ENCODE measurements around the gene HECTD1. TPM values are rescaled to one million over a fixed set of nuclear protein-coding genes. Genes with fewer than 3 reads are reported as not detected.
A peak's percentile ranks its signal among the peaks of the same experiment; 100 is the strongest.

Gene HECTD1
- total and polyA plus RNA-seq, 9 of the 15 experiments (the other 6 are each of a cell fraction or from before 2014, with no cell fraction given), result 27.9 to 111 (median 78.1) TPM

DNA sequence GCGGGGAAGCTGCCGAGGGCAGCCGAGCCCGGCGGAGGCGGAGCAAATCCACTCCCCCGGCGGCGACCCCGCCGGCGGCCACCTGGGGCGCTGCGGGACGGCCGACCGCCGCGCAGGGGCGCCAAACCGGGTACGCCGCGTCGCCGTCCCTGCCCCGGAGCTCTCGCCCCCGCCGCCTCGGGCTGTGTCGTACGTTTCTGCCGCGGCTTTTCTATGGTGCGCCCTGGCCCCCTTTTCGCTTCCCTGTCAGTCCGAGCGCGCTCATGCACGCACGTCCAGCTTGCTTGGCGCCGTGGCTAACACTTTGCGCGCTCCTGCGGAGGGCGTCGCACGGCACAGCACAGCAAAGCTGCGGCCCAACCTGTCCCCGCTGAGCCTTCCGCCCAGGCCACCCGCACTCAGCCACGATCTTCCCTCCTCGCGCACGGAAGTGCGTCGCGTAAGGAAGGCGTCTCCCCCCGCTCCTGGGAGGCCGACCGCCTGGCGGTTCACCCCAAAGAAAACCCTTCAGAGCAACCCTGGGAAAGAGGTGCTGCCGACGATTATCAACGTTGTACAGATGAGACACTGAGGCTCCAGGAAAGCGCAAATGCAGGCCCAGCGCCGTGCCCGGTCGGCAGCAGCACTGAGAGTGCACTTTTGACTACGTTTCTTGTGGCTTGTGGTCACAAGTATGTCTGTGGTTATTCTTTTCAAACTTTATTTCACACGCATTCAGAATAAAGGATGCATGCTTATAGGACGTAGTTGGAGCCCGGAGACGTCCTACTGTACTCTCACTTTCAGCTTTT is at the start of gene HECTD1 (continued):
- TF ChIP-seq RBFOX2 (IDR thresholded peaks at IDR 0.05; ENCODE audit: low read depth, low read length) (peak; percentile 93), CEBPG (CRISPR knock-in tag; IDR thresholded peaks at IDR 0.05) (peak; percentile 55; the same call in 1 of the 2 replicates), CEBPG (tag; conservative IDR thresholded peaks at IDR 0.05 in 1 of 2, IDR thresholded peaks at IDR 0.05 in 1 of 2) (no peak), YY1 (IDR thresholded peaks at IDR 0.05; ENCODE audit: borderline replicate concordance in 1 of 3, control insufficient read depth in 1 of 3, extremely low read depth in 1 of 3, insufficient read depth in 3 of 3, insufficient read length in 1 of 3, insufficient replicate concordance in 2 of 3, low read depth in 1 of 3, low read length in 2 of 3) (peak in 2 of 3 experiments; percentile 47 to 64), TCF7 (IDR thresholded peaks at IDR 0.05; ENCODE audit: borderline replicate concordance) (0 out of 2 replicates have a peak, but pooled peaks have one; percentile 61), HNRNPLL (IDR thresholded peaks at IDR 0.05; ENCODE audit: low read depth, low read length, poor library complexity, severe bottlenecking) (peak; percentile 71), TAF7 (tag; IDR thresholded peaks at IDR 0.05) (0 out of 2 replicates have a peak, but pooled peaks have one; percentile 27), KLF16 (IDR thresholded peaks at IDR 0.05) (no peak), NRF1 (conservative IDR thresholded peaks at IDR 0.05 in 1 of 2, IDR thresholded peaks at IDR 0.05 in 1 of 2) (peak; percentile 72 to 79), MEF2A (IDR thresholded peaks at IDR 0.05; ENCODE audit: control insufficient read depth, low read depth, low read length) (no peak)
- TF ChIP-seq, protein P1, sequence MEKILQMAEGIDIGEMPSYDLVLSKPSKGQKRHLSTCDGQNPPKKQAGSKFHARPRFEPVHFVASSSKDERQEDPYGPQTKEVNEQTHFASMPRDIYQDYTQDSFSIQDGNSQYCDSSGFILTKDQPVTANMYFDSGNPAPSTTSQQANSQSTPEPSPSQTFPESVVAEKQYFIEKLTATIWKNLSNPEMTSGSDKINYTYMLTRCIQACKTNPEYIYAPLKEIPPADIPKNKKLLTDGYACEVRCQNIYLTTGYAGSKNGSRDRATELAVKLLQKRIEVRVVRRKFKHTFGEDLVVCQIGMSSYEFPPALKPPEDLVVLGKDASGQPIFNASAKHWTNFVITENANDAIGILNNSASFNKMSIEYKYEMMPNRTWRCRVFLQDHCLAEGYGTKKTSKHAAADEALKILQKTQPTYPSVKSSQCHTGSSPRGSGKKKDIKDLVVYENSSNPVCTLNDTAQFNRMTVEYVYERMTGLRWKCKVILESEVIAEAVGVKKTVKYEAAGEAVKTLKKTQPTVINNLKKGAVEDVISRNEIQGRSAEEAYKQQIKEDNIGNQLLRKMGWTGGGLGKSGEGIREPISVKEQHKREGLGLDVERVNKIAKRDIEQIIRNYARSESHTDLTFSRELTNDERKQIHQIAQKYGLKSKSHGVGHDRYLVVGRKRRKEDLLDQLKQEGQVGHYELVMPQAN (IDR thresholded peaks at IDR 0.05; ENCODE audit: borderline replicate concordance), result peak; percentile 65; the same call in 1 of the 2 replicates
- TF ChIP-seq, protein P2, sequence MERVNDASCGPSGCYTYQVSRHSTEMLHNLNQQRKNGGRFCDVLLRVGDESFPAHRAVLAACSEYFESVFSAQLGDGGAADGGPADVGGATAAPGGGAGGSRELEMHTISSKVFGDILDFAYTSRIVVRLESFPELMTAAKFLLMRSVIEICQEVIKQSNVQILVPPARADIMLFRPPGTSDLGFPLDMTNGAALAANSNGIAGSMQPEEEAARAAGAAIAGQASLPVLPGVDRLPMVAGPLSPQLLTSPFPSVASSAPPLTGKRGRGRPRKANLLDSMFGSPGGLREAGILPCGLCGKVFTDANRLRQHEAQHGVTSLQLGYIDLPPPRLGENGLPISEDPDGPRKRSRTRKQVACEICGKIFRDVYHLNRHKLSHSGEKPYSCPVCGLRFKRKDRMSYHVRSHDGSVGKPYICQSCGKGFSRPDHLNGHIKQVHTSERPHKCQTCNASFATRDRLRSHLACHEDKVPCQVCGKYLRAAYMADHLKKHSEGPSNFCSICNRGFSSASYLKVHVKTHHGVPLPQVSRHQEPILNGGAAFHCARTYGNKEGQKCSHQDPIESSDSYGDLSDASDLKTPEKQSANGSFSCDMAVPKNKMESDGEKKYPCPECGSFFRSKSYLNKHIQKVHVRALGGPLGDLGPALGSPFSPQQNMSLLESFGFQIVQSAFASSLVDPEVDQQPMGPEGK (CRISPR knock-in tag; IDR thresholded peaks at IDR 0.05; ENCODE audit: borderline replicate concordance), result peak; percentile 62; the same call in 1 of the 2 replicates
- TF ChIP-seq, protein P3, sequence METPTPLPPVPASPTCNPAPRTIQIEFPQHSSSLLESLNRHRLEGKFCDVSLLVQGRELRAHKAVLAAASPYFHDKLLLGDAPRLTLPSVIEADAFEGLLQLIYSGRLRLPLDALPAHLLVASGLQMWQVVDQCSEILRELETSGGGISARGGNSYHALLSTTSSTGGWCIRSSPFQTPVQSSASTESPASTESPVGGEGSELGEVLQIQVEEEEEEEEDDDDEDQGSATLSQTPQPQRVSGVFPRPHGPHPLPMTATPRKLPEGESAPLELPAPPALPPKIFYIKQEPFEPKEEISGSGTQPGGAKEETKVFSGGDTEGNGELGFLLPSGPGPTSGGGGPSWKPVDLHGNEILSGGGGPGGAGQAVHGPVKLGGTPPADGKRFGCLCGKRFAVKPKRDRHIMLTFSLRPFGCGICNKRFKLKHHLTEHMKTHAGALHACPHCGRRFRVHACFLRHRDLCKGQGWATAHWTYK (CRISPR knock-in tag; IDR thresholded peaks at IDR 0.05), result peak; percentile 75
- TF ChIP-seq, protein P4, sequence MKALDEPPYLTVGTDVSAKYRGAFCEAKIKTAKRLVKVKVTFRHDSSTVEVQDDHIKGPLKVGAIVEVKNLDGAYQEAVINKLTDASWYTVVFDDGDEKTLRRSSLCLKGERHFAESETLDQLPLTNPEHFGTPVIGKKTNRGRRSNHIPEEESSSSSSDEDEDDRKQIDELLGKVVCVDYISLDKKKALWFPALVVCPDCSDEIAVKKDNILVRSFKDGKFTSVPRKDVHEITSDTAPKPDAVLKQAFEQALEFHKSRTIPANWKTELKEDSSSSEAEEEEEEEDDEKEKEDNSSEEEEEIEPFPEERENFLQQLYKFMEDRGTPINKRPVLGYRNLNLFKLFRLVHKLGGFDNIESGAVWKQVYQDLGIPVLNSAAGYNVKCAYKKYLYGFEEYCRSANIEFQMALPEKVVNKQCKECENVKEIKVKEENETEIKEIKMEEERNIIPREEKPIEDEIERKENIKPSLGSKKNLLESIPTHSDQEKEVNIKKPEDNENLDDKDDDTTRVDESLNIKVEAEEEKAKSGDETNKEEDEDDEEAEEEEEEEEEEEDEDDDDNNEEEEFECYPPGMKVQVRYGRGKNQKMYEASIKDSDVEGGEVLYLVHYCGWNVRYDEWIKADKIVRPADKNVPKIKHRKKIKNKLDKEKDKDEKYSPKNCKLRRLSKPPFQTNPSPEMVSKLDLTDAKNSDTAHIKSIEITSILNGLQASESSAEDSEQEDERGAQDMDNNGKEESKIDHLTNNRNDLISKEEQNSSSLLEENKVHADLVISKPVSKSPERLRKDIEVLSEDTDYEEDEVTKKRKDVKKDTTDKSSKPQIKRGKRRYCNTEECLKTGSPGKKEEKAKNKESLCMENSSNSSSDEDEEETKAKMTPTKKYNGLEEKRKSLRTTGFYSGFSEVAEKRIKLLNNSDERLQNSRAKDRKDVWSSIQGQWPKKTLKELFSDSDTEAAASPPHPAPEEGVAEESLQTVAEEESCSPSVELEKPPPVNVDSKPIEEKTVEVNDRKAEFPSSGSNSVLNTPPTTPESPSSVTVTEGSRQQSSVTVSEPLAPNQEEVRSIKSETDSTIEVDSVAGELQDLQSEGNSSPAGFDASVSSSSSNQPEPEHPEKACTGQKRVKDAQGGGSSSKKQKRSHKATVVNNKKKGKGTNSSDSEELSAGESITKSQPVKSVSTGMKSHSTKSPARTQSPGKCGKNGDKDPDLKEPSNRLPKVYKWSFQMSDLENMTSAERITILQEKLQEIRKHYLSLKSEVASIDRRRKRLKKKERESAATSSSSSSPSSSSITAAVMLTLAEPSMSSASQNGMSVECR (CRISPR knock-in tag; IDR thresholded peaks at IDR 0.05), result peak; percentile 34; the same call in 1 of the 2 replicates

Measured in K562 (cell line).